Endothelial cell (in vitro differentiated cells): ENCODE measurements around the gene ATP7A. TPM values are rescaled to one million over a fixed set of nuclear protein-coding genes. Genes with fewer than 3 reads are reported as not detected.

Experiments
- DNase-seq: peaks from one replicate; pipeline ENCODE4 v3.0.0; 2021; ENCODE audit warnings: low spot score
- H3K27ac Mint-ChIP-seq: one replicate; pipeline ENCODE4 v1.8.0; 2021; ENCODE audit warnings: mixed read lengths, inconsistent platforms; ENCODE audit not compliant: unreplicated experiment
- H3K27me3 Mint-ChIP-seq: one replicate; pipeline ENCODE4 v1.8.0; 2021; ENCODE audit warnings: mild to moderate bottlenecking, moderate library complexity, mixed read lengths, inconsistent platforms; ENCODE audit not compliant: unreplicated experiment
- H3K36me3 Mint-ChIP-seq: one replicate; pipeline ENCODE4 v1.8.0; 2021; ENCODE audit warnings: mild to moderate bottlenecking, low read depth, mixed read lengths, inconsistent platforms; ENCODE audit not compliant: unreplicated experiment
- H3K4me1 Mint-ChIP-seq: one replicate; pipeline ENCODE4 v1.8.0; 2021; ENCODE audit warnings: mild to moderate bottlenecking, mixed read lengths, inconsistent platforms; ENCODE audit not compliant: unreplicated experiment
- H3K4me3 Mint-ChIP-seq: one replicate; pipeline ENCODE4 v1.8.0; 2021; ENCODE audit warnings: mild to moderate bottlenecking, mixed read lengths, inconsistent platforms; ENCODE audit not compliant: unreplicated experiment
- H3K9me3 Mint-ChIP-seq: one replicate; pipeline ENCODE4 v1.8.0; 2021; ENCODE audit warnings: mixed read lengths, inconsistent platforms; ENCODE audit not compliant: unreplicated experiment
- total RNA-seq: library from RNA; stranded (reverse); fragmentation: NEBNext Ultra II Directional; extraction: Animal tissue kit (Norgen Biotek cat#: 25700); gene quantifications from one replicate; pipeline ENCODE4 v1.2.1, GENCODE V29; 2021; ENCODE audit not compliant: unreplicated experiment
- TF ChIP-seq, protein P1 (sequence below): fragments of 200-600 bp; sonication (generic); IDR thresholded peaks from one replicate; pipeline ENCODE4 v1.5.0; 2021; ENCODE audit warnings: antibody characterized with exemption; ENCODE audit not compliant: unreplicated experiment

Gene ATP7A
- total RNA-seq, 1 donor from 2014 or later: 6.7 TPM

GRCh38 chrX:77952173-77952572 is 41.7 kb downstream of the ATP7A start:
- Mint-ChIP-seq H3K4me3 (no peak overlapping the region), H3K27me3 (no peaks in the 10 kb centered on the region), H3K4me1 (no peaks in the 10 kb centered on the region), H3K36me3 (no peaks in the 10 kb centered on the region), H3K27ac (no peak overlapping the region), H3K9me3 (no peaks in the 10 kb centered on the region)
- TF ChIP-seq, protein P1, sequence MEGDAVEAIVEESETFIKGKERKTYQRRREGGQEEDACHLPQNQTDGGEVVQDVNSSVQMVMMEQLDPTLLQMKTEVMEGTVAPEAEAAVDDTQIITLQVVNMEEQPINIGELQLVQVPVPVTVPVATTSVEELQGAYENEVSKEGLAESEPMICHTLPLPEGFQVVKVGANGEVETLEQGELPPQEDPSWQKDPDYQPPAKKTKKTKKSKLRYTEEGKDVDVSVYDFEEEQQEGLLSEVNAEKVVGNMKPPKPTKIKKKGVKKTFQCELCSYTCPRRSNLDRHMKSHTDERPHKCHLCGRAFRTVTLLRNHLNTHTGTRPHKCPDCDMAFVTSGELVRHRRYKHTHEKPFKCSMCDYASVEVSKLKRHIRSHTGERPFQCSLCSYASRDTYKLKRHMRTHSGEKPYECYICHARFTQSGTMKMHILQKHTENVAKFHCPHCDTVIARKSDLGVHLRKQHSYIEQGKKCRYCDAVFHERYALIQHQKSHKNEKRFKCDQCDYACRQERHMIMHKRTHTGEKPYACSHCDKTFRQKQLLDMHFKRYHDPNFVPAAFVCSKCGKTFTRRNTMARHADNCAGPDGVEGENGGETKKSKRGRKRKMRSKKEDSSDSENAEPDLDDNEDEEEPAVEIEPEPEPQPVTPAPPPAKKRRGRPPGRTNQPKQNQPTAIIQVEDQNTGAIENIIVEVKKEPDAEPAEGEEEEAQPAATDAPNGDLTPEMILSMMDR: no peak
- no peak for DNase-seq

DNA sequence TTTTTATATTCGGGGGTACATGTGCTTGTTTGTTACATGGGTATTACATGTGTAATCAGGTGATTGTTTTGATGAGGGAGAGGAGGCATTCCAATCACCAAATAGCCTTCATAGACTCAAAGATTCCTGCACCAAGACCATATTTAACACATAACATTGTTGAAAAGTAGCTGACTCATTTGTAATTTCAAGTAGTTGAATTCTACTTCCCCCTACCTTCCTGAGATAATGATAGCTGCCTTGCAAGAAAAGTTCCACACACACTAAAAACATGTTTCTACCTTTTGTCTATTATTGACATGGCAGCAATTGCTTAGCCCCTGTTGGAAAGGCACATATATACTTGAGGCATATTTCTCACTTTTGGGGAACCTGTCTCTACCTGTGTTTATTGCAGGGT is 42.8 kb downstream of the ATP7A start:
- Mint-ChIP-seq H3K27me3 (no peaks in the 10 kb centered on the region), H3K9me3 (no peaks in the 10 kb centered on the region), H3K4me1 (peaks cover 5% of the 10 kb centered on the region), H3K4me3 (no peak overlapping the region), H3K27ac (no peak overlapping the region), H3K36me3 (no peaks in the 10 kb centered on the region)
- DNase-seq: no peak
- TF ChIP-seq, protein P1: no peak

DNA sequence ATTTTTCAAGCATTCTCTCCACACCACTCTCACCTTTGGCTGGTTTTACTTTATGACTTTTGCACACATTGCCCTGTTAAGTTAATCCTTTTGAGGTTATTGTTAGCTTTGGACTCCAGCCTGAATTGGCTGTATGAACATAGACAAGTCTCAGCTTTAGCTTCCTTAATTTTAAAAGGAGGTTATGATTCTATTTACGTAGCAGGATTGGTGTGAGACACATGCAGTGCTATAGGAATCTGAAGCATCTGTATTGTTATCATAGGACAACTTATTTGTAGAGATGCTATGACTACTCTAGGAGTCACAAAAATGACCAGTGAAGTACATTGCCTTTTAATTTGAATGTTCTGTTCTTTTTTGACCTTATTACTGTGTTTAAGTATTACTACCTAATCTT is 43.2 kb downstream of the ATP7A start:
- H3K27me3 Mint-ChIP-seq: no peaks in the 10 kb centered on the region
- H3K27ac Mint-ChIP-seq: no peak overlapping the region
- TF ChIP-seq, protein P1: no peak

GRCh38 chrX:77960567-77960966 is 50.1 kb downstream of the ATP7A start:
- Mint-ChIP-seq H3K4me3 (no peak overlapping the region), H3K27ac (no peak overlapping the region), H3K36me3 (no peaks in the 10 kb centered on the region), H3K27me3 (no peaks in the 10 kb centered on the region), H3K4me1 (peaks cover 9% of the 10 kb centered on the region), H3K9me3 (no peaks in the 10 kb centered on the region)
- no peak for DNase-seq
- TF ChIP-seq, protein P1: no peak

More for the DNA sequence above, 43.2 kb downstream of the ATP7A start:
- no peak for DNase-seq
- H3K36me3 Mint-ChIP-seq: no peaks in the 10 kb centered on the region
- H3K4me1 Mint-ChIP-seq: peaks cover 5% of the 10 kb centered on the region
- H3K9me3 Mint-ChIP-seq: no peaks in the 10 kb centered on the region
- H3K4me3 Mint-ChIP-seq: no peak overlapping the region

DNA sequence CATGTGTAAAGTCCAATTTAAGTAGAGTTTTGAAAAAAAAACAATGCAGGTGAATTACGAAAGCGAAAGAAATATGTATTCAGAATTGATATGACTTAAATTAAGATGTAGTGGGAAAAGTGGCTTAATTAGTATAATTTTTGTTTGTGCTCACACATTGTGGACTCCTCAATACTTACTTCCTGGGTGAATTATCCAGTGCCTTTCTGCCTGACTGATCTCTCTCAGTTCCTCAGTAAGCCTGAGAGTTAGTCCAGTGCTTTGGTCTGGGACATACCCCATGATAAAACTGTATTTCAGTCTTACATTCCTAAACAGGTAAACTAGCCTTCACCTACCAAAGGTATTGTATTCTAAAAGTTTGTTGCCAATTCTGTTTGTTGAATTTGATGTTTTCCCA is 50.6 kb downstream of the ATP7A start:
- no peak overlapping the region for H3K27ac Mint-ChIP-seq
- H3K4me3 Mint-ChIP-seq: no peak overlapping the region
- TF ChIP-seq, protein P1: no peak
- DNase-seq: no peak
- H3K9me3 Mint-ChIP-seq: no peaks in the 10 kb centered on the region
- no peaks in the 10 kb centered on the region for H3K36me3 Mint-ChIP-seq
- H3K27me3 Mint-ChIP-seq: no peaks in the 10 kb centered on the region
- peaks cover 9% of the 10 kb centered on the region for H3K4me1 Mint-ChIP-seq
